Mesenchymal stem cell (in vitro differentiated cells and primary cell): Measurements from ENCODE around the gene IL17REL.

Source experiments
- DNase-seq: peaks from one replicate; pipeline ENCODE4 v3.0.0-alpha.2; 2013
- H2AFZ ChIP-seq: one replicate; pipeline ENCODE4 v1.6.1; 2013; ENCODE audit warnings: low read depth, mild to moderate bottlenecking, control low read depth, inconsistent platforms, low read length, moderate library complexity
- H2AK5ac ChIP-seq: 2 replicates; pipeline ENCODE4 v1.6.1; 2013; ENCODE audit warnings: low read length, moderate library complexity, mild to moderate bottlenecking, inconsistent platforms; ENCODE audit not compliant: severe bottlenecking
- H2BK120ac ChIP-seq: one replicate; pipeline ENCODE4 v1.6.1; 2013; ENCODE audit warnings: low read depth, mild to moderate bottlenecking, inconsistent platforms, low read length, moderate library complexity
- H2BK12ac ChIP-seq, 2 experiments: one replicate each; pipeline ENCODE4 v1.6.1; 2013; ENCODE audit warnings: inconsistent platforms in 2 of 2, low read length in 2 of 2, mild to moderate bottlenecking in 2 of 2, moderate library complexity in 2 of 2, control low read depth in 1 of 2
- H2BK15ac ChIP-seq: one replicate; pipeline ENCODE4 v1.6.1; 2013; ENCODE audit warnings: mild to moderate bottlenecking, low read depth, inconsistent platforms; ENCODE audit not compliant: poor library complexity, severe bottlenecking
- H2BK5ac ChIP-seq: 2 replicates; pipeline ENCODE4 v1.6.1; 2013; ENCODE audit warnings: low read depth, mild to moderate bottlenecking, low read length, control low read depth, inconsistent platforms; ENCODE audit not compliant: poor library complexity, severe bottlenecking
- H3K14ac ChIP-seq, 2 experiments: one replicate each; pipeline ENCODE4 v1.6.1; 2013; ENCODE audit warnings: inconsistent platforms in 2 of 2, low read length in 2 of 2, control low read depth in 1 of 2, mild to moderate bottlenecking in 1 of 2, moderate library complexity in 1 of 2
- H3K18ac ChIP-seq, 2 experiments: one replicate each; pipeline ENCODE4 v1.6.1; 2013; ENCODE audit warnings: inconsistent platforms in 2 of 2, low read length in 2 of 2, control low read depth in 1 of 2, low read depth in 1 of 2, mild to moderate bottlenecking in 1 of 2
- H3K23ac ChIP-seq, 2 experiments: one replicate each; pipeline ENCODE4 v1.6.1; 2013; ENCODE audit warnings: inconsistent platforms in 2 of 2, low read length in 2 of 2, mild to moderate bottlenecking in 2 of 2, moderate library complexity in 2 of 2, control low read depth in 1 of 2
- H3K27ac ChIP-seq: 2 replicates; pipeline ENCODE4 v1.5.1; 2013; ENCODE audit warnings: mild to moderate bottlenecking, moderate library complexity, low read length, control low read depth, inconsistent platforms; ENCODE audit not compliant: poor library complexity, severe bottlenecking
- H3K27me3 ChIP-seq, 2 experiments: 2 replicates each; pipeline versions ENCODE4 v1.6.1 to v1.7.0; 2013; ENCODE audit warnings: low read length in 2 of 2, mild to moderate bottlenecking in 2 of 2, moderate library complexity in 2 of 2, control low read depth in 1 of 2, inconsistent platforms in 1 of 2; ENCODE audit not compliant: control insufficient read depth in 1 of 2, insufficient read depth in 1 of 2
- H3K36me3 ChIP-seq, 2 experiments: 2 replicates each; pipeline versions ENCODE4 v1.6.1 to v1.7.0; 2013; ENCODE audit warnings: low read length in 2 of 2, control low read depth in 1 of 2, inconsistent platforms in 1 of 2, low read depth in 1 of 2, mild to moderate bottlenecking in 1 of 2; ENCODE audit not compliant: insufficient read depth in 2 of 2, control insufficient read depth in 1 of 2
- H3K4ac ChIP-seq, 2 experiments: one replicate each; pipeline ENCODE4 v1.6.1; 2013; ENCODE audit warnings: inconsistent platforms in 2 of 2, low read length in 2 of 2, mild to moderate bottlenecking in 2 of 2, moderate library complexity in 2 of 2, control low read depth in 1 of 2, low read depth in 1 of 2
- H3K4me1 ChIP-seq: 2 replicates; pipeline ENCODE4 v1.6.1; 2013; ENCODE audit warnings: low read depth, low read length, control low read depth; ENCODE audit not compliant: control insufficient read depth, insufficient read depth
- H3K4me2 ChIP-seq: 2 replicates; pipeline ENCODE4 v1.6.1; 2013; ENCODE audit warnings: low read length, mild to moderate bottlenecking, inconsistent platforms; ENCODE audit not compliant: poor library complexity, severe bottlenecking
- H3K4me3 ChIP-seq, 2 experiments: 2 replicates each; pipeline versions ENCODE4 v1.5.1 to v1.7.0; 2013; ENCODE audit warnings: low read length in 2 of 2, mild to moderate bottlenecking in 2 of 2, control low read depth in 1 of 2, low read depth in 1 of 2; ENCODE audit not compliant: insufficient read depth in 1 of 2
- H3K79me1 ChIP-seq: replicated peaks from 2 replicates; pipeline ENCODE4 v1.6.1; 2013; ENCODE audit warnings: mild to moderate bottlenecking, control low read depth, low read length, inconsistent platforms; ENCODE audit not compliant: poor library complexity, severe bottlenecking
- H3K9ac ChIP-seq: 2 replicates; pipeline ENCODE4 v1.7.0; 2013; ENCODE audit warnings: mild to moderate bottlenecking, low read length, moderate library complexity
- H3K9me3 ChIP-seq: 2 replicates; pipeline ENCODE4 v1.7.0; 2013; ENCODE audit warnings: mild to moderate bottlenecking, low read length; ENCODE audit not compliant: control insufficient read depth
- H4K8ac ChIP-seq: one replicate; pipeline ENCODE4 v1.6.1; 2013; ENCODE audit warnings: inconsistent platforms, mild to moderate bottlenecking, low read length, moderate library complexity
- H4K91ac ChIP-seq: one replicate; pipeline ENCODE4 v1.6.1; 2013; ENCODE audit warnings: mild to moderate bottlenecking, low read length, inconsistent platforms
- WGBS: methylation state at CpG from one replicate; pipeline ENCODE4 v1.1.7; 2013; ENCODE audit warnings: mixed read lengths; 5-methylcytosine and 5-hydroxymethylcytosine counted together

The IL17REL gene

DNA sequence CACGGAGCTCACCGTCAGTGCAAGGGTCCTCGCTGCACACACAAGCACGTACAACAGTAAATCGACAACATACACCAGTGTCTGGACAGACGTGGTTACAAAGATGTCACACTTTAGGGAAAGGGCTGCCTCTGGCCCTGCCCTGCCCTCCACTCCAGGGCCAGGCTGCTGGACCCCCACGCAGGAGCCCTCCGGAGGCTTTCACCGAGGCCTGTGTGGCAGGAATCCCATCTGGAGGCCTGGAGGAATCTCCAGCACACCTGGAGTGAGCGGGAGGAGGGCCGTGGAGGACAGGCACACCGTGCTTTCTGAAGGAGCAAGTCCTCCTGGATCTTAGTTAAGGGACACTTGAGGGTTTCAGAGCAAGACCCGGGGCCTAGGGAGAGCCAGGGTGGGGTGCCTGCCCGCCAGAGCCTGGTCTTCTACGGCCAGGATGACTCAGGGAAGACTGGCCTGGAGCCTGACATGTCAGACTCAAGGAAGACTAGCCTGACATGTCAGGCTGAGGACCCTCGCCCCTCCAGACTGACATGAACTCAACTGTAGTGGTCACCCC, 54.1 kb downstream of the IL17REL start:
- 82% methylated on average over 16 of the region's 16 CpGs for WGBS
- H3K4me3 ChIP-seq = no peak overlapping the region

DNA sequence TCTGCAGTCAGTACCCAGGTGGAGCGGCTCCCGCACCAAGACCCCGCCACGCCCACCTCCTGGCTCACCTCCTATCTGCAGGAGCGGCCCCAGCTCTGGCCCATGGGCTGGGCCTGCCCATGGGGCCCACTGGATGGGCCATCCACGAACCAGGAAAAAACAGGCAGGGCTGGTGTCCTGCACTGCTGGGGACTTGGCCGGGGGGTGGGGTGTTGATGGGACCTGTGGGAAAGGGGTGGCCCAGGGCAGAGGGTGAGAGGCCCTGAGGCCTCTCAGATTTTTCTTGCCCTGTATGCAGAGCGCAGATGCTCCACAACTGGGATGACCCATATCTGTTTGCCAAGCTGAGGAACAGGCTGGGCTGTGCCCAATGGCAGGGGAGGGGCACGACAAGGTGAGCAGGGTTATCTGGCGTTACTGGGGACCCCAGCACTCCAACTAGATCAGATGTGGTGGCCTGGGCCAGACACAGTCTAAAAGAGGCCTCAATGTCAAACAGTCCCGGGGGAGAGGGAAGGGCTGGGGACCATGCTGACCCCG, 54.7 kb downstream of the IL17REL start:
- H2BK15ac ChIP-seq = no peak overlapping the region

More for the DNA sequence above, 54.1 kb downstream of the IL17REL start:
- H3K79me1 ChIP-seq = peaks cover 8% of the 10 kb centered on the region
- no peak overlapping the region for H2BK5ac ChIP-seq
- H3K27ac ChIP-seq = no peak overlapping the region
- peaks cover 48% of the 10 kb centered on the region for H3K4me1 ChIP-seq
- H3K36me3 ChIP-seq = peaks cover 10 to 17% of the 10 kb centered on the region in 2 experiments
- H3K27me3 ChIP-seq = no peaks in the 10 kb centered on the region
- H3K18ac ChIP-seq = no peak overlapping the region
- H3K9ac ChIP-seq = no peak overlapping the region
- no peak overlapping the region for H2BK120ac ChIP-seq
- H3K4me2 ChIP-seq = no peak overlapping the region
- peak overlapping the region; percentile 72 for H4K91ac ChIP-seq
- H2BK12ac ChIP-seq = peak overlapping the region; percentile 61 to 91
- H2AK5ac ChIP-seq = peak overlapping the region; percentile 27
- no peak overlapping the region for H3K23ac ChIP-seq
- no peaks in the 10 kb centered on the region for H3K9me3 ChIP-seq
- H2BK15ac ChIP-seq = no peak overlapping the region
- no peak for DNase-seq
- H2AFZ ChIP-seq = no peak overlapping the region
- no peak overlapping the region for H4K8ac ChIP-seq
- peak overlapping the region in 1 of 2 experiments; percentile 80 for H3K4ac ChIP-seq
- no peak overlapping the region for H3K14ac ChIP-seq

DNA sequence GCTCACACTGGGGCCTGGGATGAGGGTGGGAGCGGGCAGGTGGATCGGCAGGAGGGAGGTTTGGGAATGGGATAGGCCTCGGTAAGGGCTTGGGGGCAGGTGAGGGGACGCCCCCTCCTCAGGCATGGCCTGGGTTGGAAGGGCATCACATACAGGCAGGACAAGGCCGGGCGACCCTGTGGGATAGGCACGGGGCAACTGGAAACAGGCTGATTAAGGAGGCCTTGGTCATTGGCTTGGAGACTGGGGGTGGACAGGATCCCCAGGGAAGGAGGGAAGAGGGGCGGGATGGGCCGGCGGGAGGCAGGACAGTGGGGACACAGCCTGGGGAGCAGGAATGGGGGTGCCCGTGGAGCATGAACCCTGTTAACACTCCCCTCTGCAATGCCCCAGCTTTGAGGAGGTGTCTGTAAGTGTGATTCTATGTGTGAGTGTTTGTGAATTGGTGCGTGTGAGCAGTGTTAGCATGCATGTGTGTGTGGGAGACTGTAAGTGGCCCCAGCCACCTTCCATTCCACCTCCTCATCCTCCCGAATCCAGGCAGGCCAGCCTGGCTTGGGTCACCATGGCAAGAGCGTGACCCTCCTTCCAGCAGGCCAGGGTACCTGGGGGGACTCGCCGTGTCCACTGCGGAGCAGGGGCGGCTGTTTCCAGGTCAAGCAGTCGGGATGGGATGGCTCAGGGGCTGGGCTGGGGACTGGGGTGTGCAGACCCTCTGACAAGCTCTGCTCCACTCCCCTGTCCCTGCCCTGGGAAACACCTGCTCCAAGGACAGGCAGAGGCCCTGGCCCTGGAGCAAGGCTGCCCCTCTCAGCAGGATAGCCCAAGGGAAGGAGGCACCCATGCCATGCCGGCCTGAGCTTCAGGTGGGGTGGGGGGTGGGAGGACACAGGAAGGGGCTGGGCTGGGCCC, 55.4 kb downstream of the IL17REL start:
- Histone ChIP-seq H3K4me1 (peaks cover 49% of the 10 kb centered on the region), H4K91ac (peak overlapping the region; percentile 31), H2BK120ac (no peak overlapping the region), H3K36me3 (peaks cover 0 to 6% of the 10 kb centered on the region in 2 experiments), H3K27ac (no peak overlapping the region), H2AK5ac (no peak overlapping the region), H3K79me1 (peaks cover 2% of the 10 kb centered on the region), H2BK15ac (no peak overlapping the region), H3K9me3 (no peaks in the 10 kb centered on the region), H3K4me2 (no peak overlapping the region), H3K4me3 (no peak overlapping the region), H3K14ac (no peak overlapping the region), H3K18ac (no peak overlapping the region), H3K27me3 (no peaks in the 10 kb centered on the region), H3K23ac (no peak overlapping the region), H2BK12ac (peak overlapping the region in 1 of 2 experiments; percentile 16), H3K4ac (no peak overlapping the region), H2BK5ac (no peak overlapping the region), H3K9ac (no peak overlapping the region), H2AFZ (no peak overlapping the region), H4K8ac (no peak overlapping the region)
- WGBS = 95% methylated on average over 18 of the region's 20 CpGs
- no peak for DNase-seq

More for the DNA sequence above, 54.7 kb downstream of the IL17REL start:
- DNase-seq = no peak
- H3K36me3 ChIP-seq = peaks cover 5 to 11% of the 10 kb centered on the region in 2 experiments
- no peak overlapping the region for H3K27ac ChIP-seq
- H2AK5ac ChIP-seq = no peak overlapping the region
- no peak overlapping the region for H3K18ac ChIP-seq
- H3K4me2 ChIP-seq = no peak overlapping the region
- H2BK120ac ChIP-seq = no peak overlapping the region
- peak overlapping the region in 1 of 2 experiments; percentile 18 for H3K4ac ChIP-seq
- no peaks in the 10 kb centered on the region for H3K27me3 ChIP-seq
- H3K9ac ChIP-seq = no peak overlapping the region
- no peak overlapping the region for H2BK5ac ChIP-seq
- no peaks in the 10 kb centered on the region for H3K9me3 ChIP-seq
- H4K8ac ChIP-seq = no peak overlapping the region
- H4K91ac ChIP-seq = peak overlapping the region; percentile 52
- H3K4me1 ChIP-seq = peaks cover 48% of the 10 kb centered on the region
- no peak overlapping the region for H3K14ac ChIP-seq
- peak overlapping the region; percentile 2 to 28 for H2BK12ac ChIP-seq
- WGBS = 93% methylated on average over 12 of the region's 12 CpGs
- peaks cover 4% of the 10 kb centered on the region for H3K79me1 ChIP-seq
- H3K4me3 ChIP-seq = no peak overlapping the region
- H2AFZ ChIP-seq = no peak overlapping the region
- no peak overlapping the region for H3K23ac ChIP-seq

DNA sequence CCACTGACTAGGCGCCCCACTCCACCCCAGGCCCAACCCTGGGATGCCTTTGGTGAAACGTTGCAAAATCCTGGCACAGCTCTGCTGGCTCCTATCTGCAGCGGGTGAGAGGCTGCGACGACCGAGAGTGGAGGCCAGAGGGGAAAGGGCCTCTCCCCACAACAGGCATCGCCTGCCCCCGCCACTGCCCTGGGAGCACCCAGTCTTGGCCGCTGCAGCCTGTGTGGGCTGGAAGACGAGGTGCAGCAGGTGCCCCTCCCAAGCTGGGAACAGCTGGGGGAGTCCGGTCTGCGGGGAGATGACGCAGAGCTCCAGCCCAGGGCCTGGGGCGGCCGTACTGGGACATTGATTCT, 56.2 kb downstream of the IL17REL start:
- Histone ChIP-seq H2AK5ac (no peak overlapping the region), H4K91ac (no peak overlapping the region), H3K79me1 (peaks cover 2% of the 10 kb centered on the region), H3K4me3 (no peak overlapping the region), H3K4me2 (no peak overlapping the region), H3K36me3 (peaks cover 0 to under 1% of the 10 kb centered on the region in 2 experiments), H2BK15ac (no peak overlapping the region), H3K18ac (no peak overlapping the region), H2AFZ (no peak overlapping the region), H3K9me3 (no peaks in the 10 kb centered on the region), H2BK5ac (no peak overlapping the region), H3K27me3 (no peaks in the 10 kb centered on the region), H2BK120ac (no peak overlapping the region), H3K9ac (no peak overlapping the region), H3K4ac (peak overlapping the region in 1 of 2 experiments; percentile 46), H3K27ac (no peak overlapping the region), H3K23ac (no peak overlapping the region), H3K14ac (no peak overlapping the region), H4K8ac (no peak overlapping the region), H2BK12ac (peak overlapping the region; percentile 12 to 18), H3K4me1 (peaks cover 50% of the 10 kb centered on the region)
- WGBS = 92% methylated on average over 15 of the region's 15 CpGs
- DNase-seq = no peak
